Inflammatory macrophage (primary cell): ENCODE measurements around the gene TBCD.

Experiments
- DNase-seq, 2 donors: peaks; one replicate each; pipeline ENCODE4 v3.0.0-alpha.2; 2020 to 2022

The TBCD gene

DNA sequence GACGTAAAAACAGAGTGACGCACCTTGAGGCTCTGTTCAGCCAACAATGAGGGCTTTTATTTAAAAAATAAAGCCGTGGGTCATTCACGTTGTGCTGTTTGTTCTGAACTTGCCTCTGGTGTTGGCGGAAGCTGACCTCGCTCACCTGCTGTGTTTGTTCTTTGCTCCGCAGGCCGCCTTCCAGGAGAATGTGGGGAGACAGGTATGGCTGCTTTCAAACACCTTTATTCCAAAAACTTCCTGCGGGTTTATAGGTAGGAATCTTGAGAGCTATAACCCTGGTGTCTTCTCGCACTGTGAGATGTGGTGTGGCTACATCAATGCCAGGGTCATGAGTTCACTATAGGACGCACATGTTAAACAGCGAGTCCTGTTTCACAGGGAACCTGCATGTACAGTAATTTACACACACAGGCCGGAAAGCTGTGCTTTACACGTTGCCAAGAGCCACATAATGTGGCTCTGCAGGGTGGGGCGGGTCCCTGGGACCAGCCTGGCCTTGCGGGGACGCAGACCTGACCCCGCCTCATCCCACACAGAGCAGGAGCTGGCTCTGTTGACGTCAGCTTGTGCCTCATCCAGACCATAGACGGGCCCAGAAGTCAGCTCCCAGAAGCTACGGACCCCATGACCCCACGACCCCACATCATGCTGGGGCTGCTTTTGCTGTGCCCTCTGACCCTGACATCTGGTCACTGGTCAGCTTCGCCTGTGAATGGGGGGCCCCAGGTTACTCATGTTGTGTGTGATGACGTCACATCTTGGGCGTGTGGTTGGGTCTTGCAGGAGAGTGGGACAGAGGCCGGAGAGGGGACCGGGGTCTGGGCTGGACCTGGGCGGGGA, 137.9 kb downstream of the TBCD start:
- DNase-seq = no peak

DNA sequence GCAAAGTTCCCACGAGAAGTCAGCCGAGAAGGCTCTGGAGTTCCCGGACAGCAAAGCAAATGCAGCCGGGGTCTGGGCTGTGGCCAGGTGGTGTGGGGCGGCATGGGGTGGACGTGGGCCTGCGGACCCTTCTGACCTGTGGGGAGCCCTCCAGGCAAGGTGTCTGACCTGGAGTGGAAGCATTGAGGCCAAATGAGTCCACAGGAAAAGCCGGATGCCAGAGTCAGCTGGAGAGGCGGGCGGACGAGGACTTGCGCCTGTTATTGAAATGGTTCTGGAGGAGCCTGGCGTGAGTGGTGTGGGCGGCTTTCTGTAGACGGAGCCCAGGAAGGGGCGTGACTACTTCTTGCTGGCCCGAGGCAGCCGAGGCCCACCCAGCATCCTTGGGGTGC, 138.5 kb downstream of the TBCD start:
- no peak for DNase-seq

DNA sequence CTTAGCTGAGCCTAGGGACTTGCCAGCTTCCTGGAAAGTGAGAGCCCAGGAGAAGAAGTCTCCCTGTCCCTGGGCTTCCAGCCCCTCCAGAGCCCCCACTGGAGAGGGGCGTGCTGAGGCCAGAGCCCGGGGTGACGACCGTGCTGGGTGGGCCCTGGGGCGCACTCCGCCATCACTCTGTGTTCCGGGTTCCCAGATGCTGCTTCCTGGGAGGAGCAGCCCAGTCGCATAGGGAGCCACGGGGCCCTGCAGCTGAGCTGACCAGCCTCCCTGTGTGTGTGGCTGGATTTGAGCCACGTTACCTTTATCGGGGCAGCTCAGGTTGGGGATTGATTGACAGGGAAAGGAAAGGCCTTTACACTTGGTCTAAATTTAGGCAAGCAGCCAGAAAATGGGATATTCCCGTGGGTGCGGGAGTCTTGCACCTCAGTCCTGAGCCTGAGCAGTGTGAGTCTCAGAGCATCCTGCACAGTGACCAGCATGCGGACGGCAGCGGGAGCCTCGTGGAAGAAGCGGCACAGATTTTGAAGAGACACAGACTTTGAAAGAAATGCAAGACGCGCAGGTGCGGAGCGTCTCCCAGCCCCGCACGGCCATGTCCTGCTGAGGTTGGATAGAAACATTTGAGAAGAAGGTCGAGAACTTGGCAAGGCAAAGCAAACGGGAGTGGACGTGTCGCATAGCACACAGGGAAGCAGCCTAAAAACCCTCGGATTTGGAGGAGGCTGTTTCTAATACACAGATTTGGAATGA, 139.2 kb downstream of the TBCD start:
- no peak for DNase-seq

DNA sequence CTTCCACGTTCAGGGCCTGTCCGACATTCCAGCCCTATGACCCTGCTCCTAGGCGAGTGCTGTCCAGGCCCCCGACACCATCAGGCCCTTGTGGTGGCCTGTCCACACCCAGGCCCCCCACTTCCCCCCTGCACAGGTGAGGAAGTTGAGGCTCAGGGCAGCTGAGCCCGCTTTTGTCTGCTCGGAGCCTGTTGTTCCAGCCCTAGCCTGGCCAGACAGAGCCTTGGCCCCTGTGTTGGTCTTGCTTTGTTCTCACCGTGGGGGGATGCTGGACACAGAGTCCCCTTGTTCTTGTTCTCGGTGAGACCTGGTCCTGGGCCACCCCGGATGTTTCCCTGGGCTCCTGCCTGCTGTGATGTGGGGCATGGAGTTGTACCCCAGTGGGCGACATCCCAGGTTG, 140.0 kb downstream of the TBCD start:
- DNase-seq = no peak

DNA sequence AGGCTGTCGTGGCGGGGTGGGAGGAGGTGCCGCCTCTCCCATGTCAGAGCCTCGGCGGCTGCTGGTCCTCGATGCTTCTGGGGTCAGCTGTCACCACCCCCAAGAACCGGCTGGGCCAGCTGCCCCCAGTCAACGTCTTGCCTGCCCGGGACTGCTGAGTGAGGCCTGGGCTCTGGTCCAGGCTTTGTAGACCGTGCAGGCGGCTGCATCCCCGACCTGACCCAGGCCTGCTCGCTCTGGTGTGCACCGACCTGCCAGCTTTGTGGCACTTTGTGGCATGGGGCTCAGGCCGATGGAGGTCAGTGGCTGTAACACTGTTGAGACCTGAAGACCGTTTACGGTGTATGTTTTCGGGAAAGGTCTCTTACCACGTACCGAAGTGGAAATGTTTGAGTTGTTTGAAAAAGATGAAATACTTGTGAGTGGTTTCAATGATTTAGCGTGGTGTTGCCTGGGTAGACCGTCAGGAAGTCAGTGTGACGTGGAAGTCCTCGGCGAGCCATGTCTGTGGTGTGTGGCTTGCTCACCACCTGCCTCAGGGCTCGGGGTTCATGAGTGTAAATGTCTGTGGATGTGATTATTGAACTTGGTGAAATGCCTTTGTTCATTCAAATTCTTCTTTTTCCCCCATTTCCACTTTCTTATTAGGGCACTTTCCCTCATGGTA, 141.2 kb downstream of the TBCD start:
- DNase-seq = no peak

DNA sequence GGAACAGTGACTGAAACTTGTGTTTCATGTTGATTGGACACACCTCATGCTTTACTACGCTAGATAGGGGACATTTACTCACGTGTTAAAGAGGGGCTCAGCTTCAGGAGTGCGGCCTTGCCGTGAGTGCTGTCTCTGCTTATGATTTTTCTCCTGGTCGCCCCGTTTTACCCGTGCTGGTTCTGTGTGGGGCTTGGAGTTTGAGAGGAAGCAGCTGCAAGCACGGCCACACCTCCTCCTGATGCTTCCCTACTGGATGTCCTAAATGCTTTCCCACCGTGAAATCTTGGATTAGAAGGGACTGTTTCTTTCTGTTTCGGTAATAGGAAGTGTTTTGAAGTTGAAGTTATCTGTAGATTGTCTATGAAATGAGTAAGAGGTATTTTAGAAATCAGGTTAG, 141.9 kb downstream of the TBCD start:
- DNase-seq = no peak

DNA sequence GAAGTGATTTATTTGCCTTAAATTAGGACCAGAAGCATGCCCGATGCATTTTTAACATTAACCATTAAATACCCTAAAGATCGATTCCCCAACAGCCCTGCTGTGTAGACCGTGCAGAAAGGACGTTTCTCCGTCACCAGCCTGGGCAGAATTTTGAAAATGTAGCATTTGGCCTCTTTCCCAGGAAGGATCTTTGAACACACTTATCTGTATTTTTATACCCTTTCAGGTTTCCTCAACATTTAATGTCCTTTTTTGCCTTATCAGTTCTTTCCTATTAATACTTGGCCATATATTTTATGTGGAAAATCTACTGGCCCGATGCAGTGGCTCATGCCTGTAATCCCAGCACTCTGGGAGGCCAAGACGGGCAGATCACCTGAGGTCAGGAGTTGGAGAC, 142.5 kb downstream of the TBCD start:
- DNase-seq = no peak

DNA sequence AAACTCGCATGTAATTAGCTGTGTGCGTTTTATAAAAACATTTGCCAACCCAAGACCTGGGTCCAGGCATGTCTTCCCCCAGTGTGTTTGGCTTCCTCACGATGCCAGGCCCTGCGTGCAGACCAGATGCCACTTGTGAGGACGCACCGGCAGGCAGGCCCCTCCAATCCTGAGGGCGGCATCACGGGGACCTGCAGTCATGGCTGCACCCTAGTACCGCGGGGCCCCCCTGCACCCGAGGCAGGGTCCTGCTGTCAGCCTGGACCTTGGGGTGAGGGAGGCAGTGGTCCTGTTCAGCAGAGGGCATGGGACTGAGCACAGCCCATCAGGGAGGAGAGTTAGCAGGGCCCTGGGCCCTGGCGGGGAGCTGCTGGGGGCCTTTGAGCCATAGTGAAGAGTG, 143.2 kb downstream of the TBCD start:
- DNase-seq = no peak

DNA sequence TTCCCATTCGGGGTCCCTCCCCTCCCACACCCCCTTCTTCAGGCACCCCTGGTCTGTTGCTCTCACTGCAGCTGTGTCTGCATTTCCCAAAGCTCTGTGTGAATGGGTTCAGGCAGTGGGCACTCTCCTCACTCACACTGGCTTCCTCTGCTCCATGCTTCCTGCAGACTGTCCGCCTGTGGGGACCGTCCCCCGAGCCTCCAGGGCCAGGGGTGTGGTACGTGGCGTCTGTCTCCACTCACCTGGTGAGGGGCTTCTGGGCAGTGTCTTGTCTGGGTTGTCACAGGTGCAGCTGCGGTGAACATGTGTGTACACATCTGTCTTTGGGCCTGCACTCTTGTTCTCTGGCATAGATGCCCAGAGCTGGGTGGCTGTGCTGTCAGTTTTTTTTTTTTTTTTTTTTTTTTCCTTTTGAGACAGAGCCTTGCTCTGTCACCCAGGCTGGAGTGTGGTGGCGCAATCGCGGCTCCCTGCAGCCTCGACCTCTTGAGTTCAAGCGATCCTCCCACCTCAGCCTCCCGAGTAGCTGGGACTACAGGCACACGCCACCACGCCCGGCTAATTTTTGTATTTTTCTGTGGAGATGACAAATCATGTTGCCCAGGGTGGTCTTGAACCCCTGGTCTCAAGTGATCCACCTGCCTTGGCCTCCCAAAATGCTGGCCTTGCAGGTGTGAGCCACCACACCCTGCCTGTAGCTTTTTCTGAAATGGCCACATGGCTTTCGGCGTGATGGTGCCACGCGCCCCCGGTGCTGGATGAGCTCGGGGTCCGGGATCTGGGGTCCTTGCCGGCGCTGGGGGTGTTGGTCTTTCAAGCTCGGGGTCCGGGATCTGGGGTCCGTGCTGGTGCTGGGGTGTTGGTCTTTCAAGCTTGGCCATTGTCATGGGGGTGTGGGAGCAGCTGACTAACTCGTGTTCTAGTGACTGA, 144.5 kb downstream of the TBCD start:
- DNase-seq = no peak

DNA sequence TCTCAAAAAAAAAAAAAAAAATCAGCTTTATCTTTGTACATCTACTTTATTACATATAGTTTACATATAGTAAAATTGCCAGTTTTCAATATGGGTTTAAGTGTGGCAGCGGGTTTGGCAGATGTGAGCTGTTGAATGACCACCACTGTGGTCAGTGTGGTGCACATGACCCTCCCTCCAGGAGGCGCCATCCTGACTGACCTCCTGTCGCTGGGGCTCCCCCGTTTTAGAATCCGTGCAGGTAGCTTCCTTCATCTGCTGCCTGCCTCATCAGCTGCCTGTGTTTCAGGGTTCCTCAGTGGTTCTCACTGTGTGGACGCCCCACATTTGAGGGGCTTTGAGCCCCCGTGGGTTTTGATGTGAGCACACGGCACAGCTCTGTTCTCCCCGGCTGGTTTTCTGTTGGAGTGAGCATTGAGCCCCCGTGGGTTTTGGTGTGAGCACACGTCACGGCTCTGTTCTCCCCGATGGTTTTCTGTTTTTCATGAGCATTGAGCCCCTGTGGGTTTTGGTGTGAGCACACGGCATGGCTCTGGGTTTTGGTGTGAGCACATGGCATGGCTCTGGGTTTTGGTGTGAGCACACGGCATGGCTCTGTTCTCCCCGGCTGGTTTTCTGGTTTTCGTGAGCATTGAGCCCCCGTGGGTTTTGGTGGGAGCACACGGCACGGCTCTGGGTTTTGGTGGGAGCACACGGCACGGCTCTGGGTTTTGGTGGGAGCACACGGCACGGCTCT, 145.8 kb downstream of the TBCD start:
- DNase-seq = no peak

DNA sequence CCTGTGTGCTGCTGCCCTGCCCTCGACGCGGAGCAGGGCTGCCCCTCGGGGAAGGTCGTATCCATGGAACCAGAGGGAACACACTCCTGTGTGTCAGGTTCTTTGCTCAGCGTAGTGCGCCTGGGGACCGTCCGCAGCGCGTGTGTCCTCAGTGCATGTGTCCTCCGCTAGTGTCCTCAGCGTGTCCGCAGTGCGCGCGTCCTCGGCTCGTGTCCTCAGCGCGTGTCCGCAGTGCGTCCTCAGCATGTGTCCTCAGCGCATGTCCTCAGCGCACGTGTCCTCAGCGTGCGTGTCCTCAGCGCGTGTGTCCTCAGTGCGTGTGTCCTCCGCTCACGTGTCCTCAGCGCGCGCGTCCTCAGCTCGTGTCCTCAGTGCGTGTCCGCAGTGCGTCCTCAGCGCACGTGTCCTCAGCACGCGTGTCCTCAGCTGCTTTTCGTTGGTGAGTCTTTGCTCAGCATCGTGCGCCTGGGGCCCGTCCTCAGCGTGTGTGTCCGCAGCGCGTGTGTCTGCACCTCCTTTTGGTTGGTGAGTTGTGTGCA, 147.2 kb downstream of the TBCD start:
- DNase-seq = no peak

DNA sequence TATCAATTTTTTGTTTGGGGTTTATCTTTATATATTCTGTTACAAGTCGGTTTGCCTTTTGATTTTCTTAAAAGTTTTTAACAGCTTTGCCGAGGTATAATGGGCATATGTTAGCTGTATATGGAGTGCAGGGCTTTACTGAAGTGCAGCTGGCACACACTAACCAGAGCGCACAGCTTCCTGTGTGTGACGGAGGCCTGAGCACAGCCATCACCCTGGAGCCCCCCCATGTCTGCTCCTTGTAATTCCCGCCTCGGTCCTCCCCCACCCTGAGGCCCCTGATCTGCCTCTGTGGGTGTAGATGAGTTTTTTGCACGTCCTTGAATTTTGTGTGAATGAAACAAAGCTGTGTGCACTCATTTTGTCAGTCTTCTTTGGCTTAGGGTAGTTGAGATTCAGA, 148.1 kb downstream of the TBCD start:
- DNase-seq = no peak

DNA sequence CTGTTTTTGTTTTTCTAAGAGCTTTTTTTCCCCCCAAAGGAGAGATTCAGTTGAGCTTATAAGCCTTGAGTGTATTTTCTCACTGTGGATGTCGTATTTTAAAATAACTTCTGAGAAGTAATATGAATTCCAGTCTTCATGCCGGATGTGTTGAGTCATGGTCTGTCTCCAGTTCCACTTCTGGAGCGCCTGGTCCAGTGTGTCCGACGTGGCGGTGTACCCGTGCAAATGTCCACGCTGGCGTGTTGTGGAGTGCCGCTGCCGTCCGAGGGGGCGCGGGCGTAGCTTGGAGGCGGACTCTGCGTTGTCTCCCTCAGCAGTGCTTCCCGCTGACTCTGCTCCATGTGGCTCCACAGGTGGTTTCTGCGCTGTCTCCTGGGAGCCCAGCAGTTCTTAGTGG, 148.9 kb downstream of the TBCD start:
- DNase-seq = no peak

DNA sequence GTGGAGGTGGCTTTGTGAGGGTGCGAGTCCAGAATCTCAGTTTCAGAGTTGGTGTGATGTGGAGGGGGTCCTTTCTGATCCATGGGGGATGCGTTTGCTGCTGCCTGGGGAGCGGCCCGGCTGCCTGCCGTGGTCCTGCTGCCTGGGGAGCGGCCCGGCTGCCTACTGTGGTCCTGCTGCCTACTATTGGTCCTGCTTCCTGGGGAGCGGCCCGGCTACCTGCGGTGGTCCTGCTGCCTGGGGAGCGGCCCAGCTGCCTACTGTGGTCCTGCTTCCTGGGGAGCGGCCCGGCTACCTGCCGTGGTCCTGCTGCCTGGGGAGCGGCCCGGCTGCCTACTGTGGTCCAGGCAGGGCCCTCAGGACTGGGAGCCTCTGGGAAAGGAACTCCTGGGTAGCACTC, 149.5 kb downstream of the TBCD start:
- DNase-seq = no peak

DNA sequence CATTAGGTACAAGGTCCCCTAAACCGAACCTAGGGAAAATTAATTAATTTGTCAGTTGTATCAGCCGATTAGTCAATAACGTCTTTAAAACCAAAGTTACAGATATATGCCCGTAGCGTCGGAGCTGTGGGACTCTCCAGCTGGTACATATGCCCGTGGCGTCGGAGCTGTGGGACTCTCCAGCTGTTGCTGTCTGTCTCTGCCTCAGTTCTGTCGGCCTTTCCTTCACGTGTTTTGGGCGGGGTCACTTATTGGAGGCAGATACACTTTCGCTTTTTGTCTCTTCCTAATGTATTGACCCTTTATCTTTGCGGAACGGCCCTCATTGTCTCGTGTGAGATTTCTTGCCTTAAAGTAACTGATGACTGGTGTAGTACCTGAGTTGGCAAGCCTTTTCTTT, 150.0 kb downstream of the TBCD start:
- no peak for DNase-seq

DNA sequence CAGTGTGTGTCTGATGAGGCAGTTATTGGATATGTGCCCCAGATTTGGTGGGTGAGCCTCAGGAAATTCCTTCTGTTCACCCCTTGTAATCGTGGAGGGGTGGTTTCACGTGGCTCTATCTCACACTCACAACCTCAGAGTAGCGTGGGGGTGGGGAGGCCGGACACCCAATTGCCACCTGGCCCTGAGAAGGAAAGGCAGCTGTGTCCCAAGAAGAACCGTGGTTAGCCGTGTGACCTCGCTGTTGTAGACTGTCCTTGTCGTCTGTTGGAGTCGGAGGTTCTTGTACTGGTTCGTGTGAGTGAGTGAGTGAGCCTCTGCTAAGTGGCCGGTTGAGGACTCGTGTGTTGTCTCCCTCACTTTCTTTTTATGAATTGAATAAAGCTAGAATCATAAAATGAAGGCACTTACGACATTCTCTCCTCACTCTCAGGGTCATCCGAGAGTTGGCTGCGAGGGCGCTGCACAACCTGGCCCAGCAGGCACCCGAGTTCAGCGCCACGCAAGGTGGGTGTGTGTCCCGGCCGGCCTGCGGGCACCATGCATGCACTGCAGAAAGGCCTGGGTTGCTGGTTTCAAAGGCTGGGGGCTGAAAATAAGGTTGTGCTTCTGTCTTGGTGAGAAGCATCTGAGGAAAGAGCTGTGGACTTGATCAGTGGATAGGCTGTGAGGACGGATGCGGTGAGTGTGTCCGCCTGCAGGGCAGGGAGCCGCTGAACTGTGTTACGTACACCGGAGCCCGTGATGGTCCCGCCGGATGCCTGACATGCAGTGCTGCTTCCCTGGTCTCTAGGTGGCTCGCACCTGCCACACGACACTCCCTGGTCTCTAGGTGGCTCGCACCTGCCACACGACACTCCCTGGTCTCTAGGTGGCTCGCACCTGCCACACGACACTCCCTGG, 151.4 kb downstream of the TBCD start:
- no peak for DNase-seq

DNA sequence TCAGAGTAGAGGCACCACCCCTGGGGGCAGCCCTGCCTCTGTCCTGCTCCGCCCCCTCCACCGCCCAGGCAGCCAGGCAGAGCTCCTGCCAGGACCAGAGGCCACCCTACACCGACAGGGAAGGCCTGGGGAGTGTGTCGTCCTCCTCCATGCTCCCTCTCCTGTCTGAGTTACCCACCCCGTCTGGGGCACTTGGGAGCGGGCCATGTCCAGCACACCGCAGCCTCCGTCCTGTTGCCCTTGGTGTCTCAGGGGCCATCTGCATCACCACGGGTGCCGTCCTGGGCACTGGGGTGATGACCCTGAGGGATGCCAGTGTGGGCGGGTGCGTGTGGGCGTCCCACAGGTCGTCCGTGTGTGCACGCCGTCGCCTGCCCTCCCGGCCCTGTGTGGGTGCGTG, 153.3 kb downstream of the TBCD start:
- DNase-seq = no peak

DNA sequence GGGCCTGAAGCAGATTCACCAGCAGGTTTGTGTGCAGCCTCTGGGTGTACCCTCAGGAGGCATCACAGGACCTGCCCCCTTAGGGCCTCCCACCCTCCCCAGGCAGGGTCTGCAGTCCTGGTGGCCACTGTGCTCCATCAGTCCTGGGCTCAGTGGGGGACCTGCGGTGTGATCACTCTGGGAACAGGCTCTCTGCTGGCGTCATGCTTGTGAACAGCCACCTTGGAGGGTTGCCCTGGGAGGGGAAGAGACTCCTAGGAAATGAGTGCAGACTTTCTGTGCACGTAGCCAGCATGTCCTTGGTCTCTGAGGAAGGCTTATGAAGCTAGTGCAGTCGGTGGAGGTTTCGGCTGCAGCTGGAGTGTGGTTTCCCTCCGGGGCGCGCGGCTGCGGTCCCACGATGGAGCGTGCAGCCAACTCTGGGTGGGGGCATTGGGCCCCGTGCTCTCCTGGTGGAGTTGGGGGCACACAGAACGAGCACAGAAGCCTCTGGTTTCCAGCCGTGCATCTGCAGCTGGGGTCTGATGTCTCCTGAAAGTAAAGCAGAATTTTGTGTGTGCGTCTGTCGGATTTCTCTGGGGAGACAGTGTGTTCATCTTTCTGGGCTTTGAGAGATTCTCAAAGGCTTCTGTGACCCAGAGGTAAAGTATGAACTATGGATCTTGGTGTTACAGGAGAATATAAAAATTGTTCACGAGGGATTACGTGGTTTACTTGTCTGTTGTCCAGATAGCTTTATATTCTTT, 156.1 kb downstream of the TBCD start:
- DNase-seq = no peak

DNA sequence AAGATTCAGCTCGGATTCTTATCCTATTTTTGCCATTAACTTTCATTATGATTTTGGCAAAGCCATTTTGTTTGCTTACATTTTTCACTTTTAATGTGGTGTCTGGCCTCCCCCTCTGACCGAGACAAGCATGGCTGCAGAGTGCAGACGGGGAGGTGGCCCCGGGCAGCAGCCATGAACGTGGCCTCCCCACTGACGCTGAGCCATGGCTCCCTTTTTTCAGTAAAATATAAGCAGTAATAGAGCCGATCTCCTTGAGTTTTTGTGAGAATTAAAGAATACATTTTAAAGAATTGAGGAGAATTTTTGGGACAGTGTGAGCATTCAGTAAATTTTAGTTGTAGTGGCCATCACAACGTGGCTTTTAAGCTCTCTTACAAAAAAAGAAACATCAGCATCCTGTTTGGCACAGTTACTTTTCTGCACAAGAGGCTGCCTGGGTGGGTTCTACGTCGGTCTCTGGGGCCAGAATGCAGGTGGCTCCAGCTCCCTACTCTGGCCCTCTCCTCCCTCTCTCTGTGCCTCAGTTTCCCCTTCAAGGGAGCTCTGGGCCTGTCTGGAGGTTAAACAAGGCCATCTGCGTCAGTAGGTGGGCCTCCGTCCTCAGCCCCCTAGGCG, 156.8 kb downstream of the TBCD start:
- no peak for DNase-seq
